Colonic mucosa (tissue), 4 donors: ENCODE data around the gene URM1. TPM values are rescaled to one million over a fixed set of nuclear protein-coding genes. Genes with fewer than 3 reads are reported as not detected.

Experiments
- DNase-seq: peaks from one replicate; pipeline ENCODE4 v3.0.0-alpha.2; 2020
- H3K27ac ChIP-seq: fragments of 200-600 bp; one replicate; pipeline ENCODE4 v1.8.0; 2021
- H3K27me3 ChIP-seq: fragments of 200-600 bp; one replicate; pipeline ENCODE4 v1.8.0; 2021
- H3K36me3 ChIP-seq: fragments of 200-600 bp; one replicate; pipeline ENCODE4 v1.8.0; 2021
- H3K4me1 ChIP-seq: fragments of 200-600 bp; one replicate; pipeline ENCODE4 v1.8.0; 2021; ENCODE audit warnings: mild to moderate bottlenecking
- H3K4me3 ChIP-seq: fragments of 200-600 bp; one replicate; pipeline ENCODE4 v1.8.0; 2021
- H3K9ac ChIP-seq, 2 donors: one replicate each; pipeline ENCODE4 v1.7.0; 2013; ENCODE audit warnings: control low read depth in 2 of 2, low read depth in 2 of 2, low read length in 2 of 2
- H3K9me3 ChIP-seq: fragments of 200-600 bp; one replicate; pipeline ENCODE4 v1.8.0; 2021
- CTCF ChIP-seq: fragments of 200-600 bp; IDR thresholded peaks from one replicate; pipeline ENCODE4 v1.8.0; 2022; ENCODE audit warnings: antibody characterized with exemption, mild to moderate bottlenecking
- intact Hi-C: fragments of 100-400 bp; cut with DNase I; formaldehyde crosslinking; loops from one replicate; pipeline ENCODE4 v1.14.1; 2022
- microRNA-seq: library from miRNA; unstranded; fragments of <30 nt; microRNA quantifications from one replicate; pipeline ENCODE4, GENCODE V29; 2019
- total RNA-seq, 2 donors: library from RNA; stranded (reverse); fragmentation: NEBNext Ultra II Directional in 1 of 2; extraction: Animal tissue kit (Norgen Biotek cat#: 25700) in 1 of 2; gene quantifications; one replicate each; pipeline ENCODE4 v1.2.1, GENCODE V29; 2021
- donor health status: healthy.
- donor health status: DM: no; HTN: no; CAD: no.
- donor health status: DM: no; HTN: no; CAD: no.

URM1 gene
- total RNA-seq, 2 donors from 2014 or later, result 55.2 to 77.3 TPM

GRCh38 chr9:128435611-128436010 is 64.4 kb downstream of the URM1 start:
- Histone ChIP-seq H3K27me3 (no peaks in the 10 kb centered on the region), H3K36me3 (no peaks in the 10 kb centered on the region), H3K9me3 (no peaks in the 10 kb centered on the region), H3K4me1 (no peaks in the 10 kb centered on the region), H3K27ac (no peak overlapping the region), H3K4me3 (no peak overlapping the region), H3K9ac (no peak overlapping the region)
- TF ChIP-seq CTCF, result no peak
- DNase-seq, result no peak
- intact Hi-C loops, result no loop called here

GRCh38 chr9:128438343-128439109 is 67.4 kb downstream of the URM1 start:
- H3K27me3 ChIP-seq, result no peaks in the 10 kb centered on the region
- no peaks in the 10 kb centered on the region for H3K9me3 ChIP-seq
- no peak overlapping the region for H3K9ac ChIP-seq
- no peak overlapping the region for H3K27ac ChIP-seq
- intact Hi-C loops, result no loop called here
- H3K36me3 ChIP-seq, result no peaks in the 10 kb centered on the region
- TF ChIP-seq CTCF, result peak; percentile 91
- peak; percentile 89 for DNase-seq
- no peaks in the 10 kb centered on the region for H3K4me1 ChIP-seq
- no peak overlapping the region for H3K4me3 ChIP-seq

- H3K27me3 ChIP-seq, result no peaks in the 10 kb centered on the region
- no peaks in the 10 kb centered on the region for H3K9me3 ChIP-seq
- no peak for DNase-seq
- no peak overlapping the region for H3K9ac ChIP-seq
- H3K27ac ChIP-seq, result no peak overlapping the region
- no peaks in the 10 kb centered on the region for H3K36me3 ChIP-seq
- intact Hi-C loops, result no loop called here
- TF ChIP-seq CTCF, result no peak
- no peaks in the 10 kb centered on the region for H3K4me1 ChIP-seq
- H3K4me3 ChIP-seq, result no peak overlapping the region
Measured at GRCh38 chr9:128439273-128439672, 68.1 kb downstream of the URM1 start.

Small RNAs within 50 kb of the gene (microRNA-seq; reads per million reads assigned to microRNA genes)
- not detected for gene MIR219B

Other genes starting within 250 kb of the URM1 start
- gene PTGES2, start 243.6 kb upstream of the URM1 start, total RNA-seq, result 100 to 1,000 TPM in 1 of 2 donors, 10 to 100 TPM in 1; 93.7 to 142 TPM
- 100 to 1,000 TPM; 162 to 374 TPM for gene LCN2, start 221.9 kb upstream of the URM1 start, total RNA-seq
- gene BBLN, start 211.1 kb upstream of the URM1 start, total RNA-seq, result 10 to 100 TPM; 47.5 to 53.0 TPM
- 10 to 100 TPM; 97.5 to 97.7 TPM for gene CIZ1, start 179.8 kb upstream of the URM1 start, total RNA-seq
- 1 to 10 TPM; 2.5 to 6.8 TPM for gene DNM1, start 168.0 kb upstream of the URM1 start, total RNA-seq
- gene GOLGA2, start 95.4 kb upstream of the URM1 start, total RNA-seq, result 10 to 100 TPM; 88.6 to 92.2 TPM
- 10 to 100 TPM; 14.4 to 24.2 TPM for gene SWI5, start 95.1 kb upstream of the URM1 start, total RNA-seq
- gene TRUB2, start 48.9 kb upstream of the URM1 start, total RNA-seq, result 10 to 100 TPM; 24.5 to 40.0 TPM
- 10 to 100 TPM; 40.8 to 59.5 TPM for gene COQ4, start 48.5 kb upstream of the URM1 start, total RNA-seq
- gene SLC27A4, start 30.8 kb upstream of the URM1 start, total RNA-seq, result 10 to 100 TPM; 26.8 to 68.3 TPM
- 1 to 10 TPM; 4.9 to 9.3 TPM for gene CERCAM, start 49.5 kb downstream of the URM1 start, total RNA-seq
- gene ODF2, start 84.6 kb downstream of the URM1 start, total RNA-seq, result 10 to 100 TPM; 14.9 to 36.2 TPM
- 10 to 100 TPM; 30.7 to 44.5 TPM for gene GLE1, start 133.3 kb downstream of the URM1 start, total RNA-seq
- gene SPTAN1, start 181.2 kb downstream of the URM1 start, total RNA-seq, result 100 to 1,000 TPM; 263 to 282 TPM